ENCODE data around the gene KRT12. TPM values are rescaled to one million over a fixed set of nuclear protein-coding genes. Genes with fewer than 3 reads are reported as not detected.
"Not testable (repeated sequence)": the region's sequence is repeated elsewhere in the genome, so short reads cannot be mapped to it uniquely, and the experiment has no call there.

The KRT12 gene
- total and polyA plus RNA-seq, 12 donors = not detected

GRCh38 chr17:40818343-40818732 lies 48.7 kb downstream of the KRT12 start:
- H3K36me3 ChIP-seq = peaks cover 0 to 19% (median 0%) of the 10 kb centered on the region in 9 donors
- H3K9me3 ChIP-seq = peaks cover 0 to 5% (median 0%) of the 10 kb centered on the region in 11 donors
- ATAC-seq (no peak), DNase-seq (no peak)
- peaks cover 0 to 6% (median 0%) of the 10 kb centered on the region in 7 donors for H3K27me3 ChIP-seq
- 14 to 24% methylated on average over 7 of the region's 7 CpGs for WGBS, 2 donors
- H3K4me3 ChIP-seq = peak overlapping the region; percentile 40 to 79 (median 69)
- H3K27ac ChIP-seq = peak overlapping the region; percentile 90 to 98 (median 94)
- intact Hi-C loops (cut with DNase I) = no loop called here
- peaks cover 0 to 37% (median 24%) of the 10 kb centered on the region in 9 donors for H3K4me1 ChIP-seq
- TF ChIP-seq CTCF (IDR thresholded peaks at IDR 0.05) = no peak

DNA sequence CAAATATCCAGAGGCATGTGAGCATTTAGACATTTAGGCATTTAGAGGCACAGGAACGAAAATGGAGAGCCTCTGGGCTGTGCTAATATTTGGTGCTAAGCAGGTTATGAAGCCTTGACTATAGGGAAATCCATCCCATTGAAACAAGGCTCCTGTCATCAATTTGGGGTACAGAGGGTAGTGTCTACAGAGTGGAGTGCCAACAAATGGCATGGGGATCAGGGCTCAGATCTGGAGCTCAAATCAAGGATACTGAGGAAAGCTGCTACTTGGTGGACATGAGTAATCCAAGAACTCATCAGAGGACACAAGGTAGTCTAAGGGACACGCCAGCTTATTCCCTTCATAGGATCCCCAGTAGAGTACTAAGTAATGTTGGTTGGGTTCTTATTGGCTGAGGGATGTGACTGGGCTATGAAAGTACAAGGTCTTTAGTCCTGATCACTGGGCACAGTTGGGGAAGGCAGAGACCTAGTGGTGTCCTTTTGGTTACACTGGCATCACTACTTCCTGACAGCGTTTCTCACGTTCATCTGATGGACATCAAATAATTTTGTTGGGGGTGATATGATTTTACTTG lies 49.8 kb downstream of the KRT12 start:
- DNase-seq = no peak
- H3K4me1 ChIP-seq = peaks cover 0 to 37% (median 24%) of the 10 kb centered on the region in 9 donors
- H3K4me3 ChIP-seq = peak overlapping the region in 2 of 10 donors; percentile 66 to 73
- H3K9me3 ChIP-seq = peaks cover 0 to 5% (median 0%) of the 10 kb centered on the region in 11 donors
- H3K27me3 ChIP-seq = peaks cover 0 to 16% (median 0%) of the 10 kb centered on the region in 7 donors
- 97% methylated on average over 4 of the region's 4 CpGs for WGBS, 2 donors
- intact Hi-C loops (cut with DNase I) = no loop called here
- no peak for TF ChIP-seq CTCF (IDR thresholded peaks at IDR 0.05)
- peaks cover 0 to 19% (median 0%) of the 10 kb centered on the region in 9 donors for H3K36me3 ChIP-seq
- no peak for ATAC-seq
- H3K27ac ChIP-seq = no peak overlapping the region

DNA sequence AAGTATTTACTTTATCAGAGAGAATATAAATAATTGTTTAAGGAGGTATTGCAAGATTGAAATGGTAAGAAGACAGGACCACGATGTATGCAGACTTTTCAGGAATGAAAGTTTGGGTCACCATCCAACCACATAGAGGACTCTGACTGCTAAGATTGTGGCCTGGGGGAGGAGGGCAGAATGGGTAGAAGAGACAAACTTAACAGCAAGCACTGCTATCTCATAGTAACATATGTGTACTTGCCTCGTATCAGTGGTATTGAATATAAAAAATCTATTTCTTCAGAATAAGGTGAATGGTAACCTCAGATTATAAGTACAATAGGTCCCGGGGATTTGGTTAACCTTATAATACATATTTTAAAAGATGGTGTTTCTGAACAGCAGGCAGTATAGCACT lies 50.5 kb downstream of the KRT12 start:
- Histone ChIP-seq H3K4me3 (no peak overlapping the region), H3K36me3 (peaks cover 0 to 19% (median 0%) of the 10 kb centered on the region in 9 donors), H3K27me3 (peaks cover 0 to 23% (median 0%) of the 10 kb centered on the region in 7 donors), H3K4me1 (peaks cover 0 to 35% (median 24%) of the 10 kb centered on the region in 9 donors), H3K9me3 (peaks cover 0 to 5% (median 0%) of the 10 kb centered on the region in 11 donors), H3K27ac (no peak overlapping the region)
- DNase-seq (no peak), ATAC-seq (no peak)
- no peak for TF ChIP-seq CTCF (IDR thresholded peaks at IDR 0.05)
- intact Hi-C loops (cut with DNase I) = no loop called here
- 94 to 95% methylated on average over 3 of the region's 3 CpGs for WGBS, 2 donors

GRCh38 chr17:40815381-40815780 lies 51.6 kb downstream of the KRT12 start:
- Histone ChIP-seq H3K27ac (no peak overlapping the region), H3K4me3 (no peak overlapping the region), H3K36me3 (peaks cover 0 to 19% (median 0%) of the 10 kb centered on the region in 9 donors), H3K4me1 (peaks cover 0 to 34% (median 22%) of the 10 kb centered on the region in 9 donors), H3K9me3 (peaks cover 0 to 5% (median 0%) of the 10 kb centered on the region in 11 donors), H3K27me3 (peaks cover 0 to 35% (median 0%) of the 10 kb centered on the region in 7 donors)
- 89 to 93% methylated on average over 1 of the region's 1 CpG for WGBS, 2 donors
- DNase-seq = no peak
- no peak for ATAC-seq
- intact Hi-C loops (cut with DNase I) = no loop called here
- TF ChIP-seq CTCF (IDR thresholded peaks at IDR 0.05) = no peak

DNA sequence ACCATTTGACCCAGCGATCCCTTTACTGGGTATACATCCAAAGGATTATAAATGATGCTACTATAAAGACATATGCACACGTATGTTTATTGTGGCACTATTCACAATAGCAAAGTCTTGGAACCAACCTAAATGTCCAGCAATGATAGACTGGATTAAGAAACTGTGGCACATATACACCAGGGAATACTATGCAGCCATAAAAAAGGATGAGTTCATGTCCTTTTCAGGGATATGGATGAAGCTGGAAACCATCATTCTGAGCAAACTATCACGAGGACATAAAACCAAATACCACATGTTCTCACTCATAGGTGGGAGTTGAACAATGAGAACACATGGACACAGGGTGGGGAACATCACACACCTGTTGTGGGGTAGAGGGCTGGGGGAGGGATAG lies 52.4 kb downstream of the KRT12 start:
- ATAC-seq; H3K4me3 ChIP-seq; DNase-seq; H3K27ac ChIP-seq; intact Hi-C loops (cut with DNase I); H3K9me3 ChIP-seq: not testable (repeated sequence)
- WGBS, 2 donors = 88 to 91% methylated on average over 3 of the region's 3 CpGs
- Histone ChIP-seq H3K36me3 (peaks cover 0 to 19% (median 0%) of the 10 kb centered on the region in 9 donors), H3K27me3 (peaks cover 0 to 42% (median 0%) of the 10 kb centered on the region in 7 donors), H3K4me1 (peaks cover 3 to 34% (median 21%) of the 10 kb centered on the region in 9 donors)

Data from heart right ventricle (tissue), 16 donors.